ENCODE measurements around the gene SMIM41.

DNA sequence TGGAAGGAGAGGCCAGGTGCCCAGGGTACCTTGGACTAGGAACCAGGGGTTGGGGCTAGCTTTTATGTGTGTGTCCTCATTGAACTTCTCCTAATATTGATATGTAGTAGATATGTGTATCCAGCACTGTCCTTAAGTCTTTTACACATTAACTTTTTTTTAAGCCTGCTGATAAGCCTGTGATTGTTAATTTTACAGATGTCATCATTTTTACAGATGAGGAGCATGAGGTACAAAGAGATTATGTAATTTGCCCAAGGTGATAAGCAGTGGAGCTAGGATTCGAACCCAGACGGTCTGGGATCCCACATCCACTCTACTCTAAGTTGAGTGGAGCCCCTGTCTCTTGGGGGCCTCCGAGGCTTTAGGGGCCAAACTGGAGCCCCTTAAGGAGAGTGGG is 38.5 kb upstream of the SMIM41 start:
- TF ChIP-seq CTCF (conservative IDR thresholded peaks at IDR 0.05) = no peak
- TF ChIP-seq EZH2 (IDR thresholded peaks at IDR 0.05; ENCODE audit: low read depth) = no peak
